NB4 (cell line): ENCODE results near the gene OAF.

Source experiments
- DNase-seq: peaks from one replicate; pipeline ENCODE4 v3.0.0; 2010; ENCODE audit warnings: low read depth
- H3K4me3 ChIP-seq: one replicate; pipeline ENCODE4 v1.5.1; 2011; ENCODE audit warnings: mild to moderate bottlenecking, low read depth, low read length, moderate library complexity
- CTCF ChIP-seq: IDR thresholded peaks from one replicate; pipeline ENCODE4 v1.5.1; 2012; ENCODE audit warnings: low read depth, low read length
- MAX ChIP-seq: IDR thresholded peaks from 2 replicates; pipeline ENCODE4 v1.6.1; 2011; ENCODE audit warnings: low read depth, low read length
- MYC ChIP-seq: IDR thresholded peaks from 2 replicates; pipeline ENCODE4 v1.6.1; 2011; ENCODE audit warnings: low read depth, low read length
- POLR2A ChIP-seq: IDR thresholded peaks from 2 replicates; pipeline ENCODE4 v1.6.1; 2011; ENCODE audit warnings: mild to moderate bottlenecking; ENCODE audit not compliant: insufficient read length; ENCODE audit errors: extremely low read depth

OAF gene

GRCh38 chr11:120224361-120224760, 13.5 kb downstream of the OAF start:
- H3K4me3 ChIP-seq, result peak overlapping the region; percentile 32
- peak; percentile 40 for TF ChIP-seq MYC
- TF ChIP-seq CTCF, result no peak
- peak; percentile 8 for TF ChIP-seq POLR2A
- TF ChIP-seq MAX, result no peak
- DNase-seq, result peak; percentile 91

- peak; percentile 98 for DNase-seq
- TF ChIP-seq MYC, result no peak; the same call in 1 of the 2 replicates
- TF ChIP-seq CTCF, result no peak
- TF ChIP-seq MAX, result peak; percentile 65; the same call in 1 of the 2 replicates
- peak; percentile 15 for TF ChIP-seq POLR2A
- H3K4me3 ChIP-seq, result peak overlapping the region; percentile 32
Observed at GRCh38 chr11:120224972-120225909, 14.4 kb downstream of the OAF start.

- no peak for TF ChIP-seq MAX
- no peak for TF ChIP-seq CTCF
- no peak for TF ChIP-seq POLR2A
- no peak for TF ChIP-seq MYC
- H3K4me3 ChIP-seq, result no peak overlapping the region
- no peak for DNase-seq
Observed at GRCh38 chr11:120226242-120226641, 15.4 kb downstream of the OAF start.

- DNase-seq, result no peak
- no peak for TF ChIP-seq MAX
- no peak for TF ChIP-seq CTCF
- TF ChIP-seq POLR2A, result no peak
- H3K4me3 ChIP-seq, result no peak overlapping the region
Observed at GRCh38 chr11:120226714-120227113, 15.9 kb downstream of the OAF start.

- no peak overlapping the region for H3K4me3 ChIP-seq
- DNase-seq, result no peak
- no peak for TF ChIP-seq MAX
- no peak for TF ChIP-seq MYC
- no peak for TF ChIP-seq CTCF
- no peak for TF ChIP-seq POLR2A
Observed at GRCh38 chr11:120227228-120227852, 16.5 kb downstream of the OAF start.
